Panc1 (cell line): Measurements from ENCODE around the gene CCDC77. TPM values are rescaled to one million over a fixed set of nuclear protein-coding genes. Genes with fewer than 3 reads are reported as not detected.

Experiments used
- ATAC-seq: fragments of 200-7000 bp; cut with Tn5 transposase; 2 replicates; pipeline ENCODE4 v1.9.1; 2020; ENCODE audit warnings: mild to moderate bottlenecking, moderate library complexity
- BruUV-seq: library from RNA; stranded (reverse); fragments of 400-500 nt; replicated peaks from 2 replicates; lab custom pipeline; 2021; lab: Mats Ljungman, UMichigan
- CTCF ChIA-PET: fragments of 300-600 bp; sonication (Branson Sonifier 250); formaldehyde crosslinking; loops from one replicate; lab custom pipeline; 2022; ENCODE audit warnings: antibody characterized with exemption; lab: Charles Lee
- POLR2A ChIA-PET: fragments of 300-600 bp; sonication (Branson Sonifier 250); formaldehyde crosslinking; loops from one replicate; lab custom pipeline; 2022; ENCODE audit warnings: antibody characterized with exemption; lab: Charles Lee
- DNase-seq: peaks from one replicate; pipeline ENCODE4 v3.0.0-alpha.2; 2010; ENCODE audit warnings: low read depth, low spot score
- H3K27ac ChIP-seq: 2 replicates; pipeline ENCODE4 v1.5.1; 2011; ENCODE audit warnings: mild to moderate bottlenecking, low read length, inconsistent platforms
- H3K27me3 ChIP-seq: fragments of 200-500 bp; sonication (Bioruptor generic); 2 replicates; pipeline ENCODE4 v1.6.0; 2014; ENCODE audit warnings: low read length, inconsistent platforms; ENCODE audit not compliant: control insufficient read depth, insufficient read depth
- H3K36me3 ChIP-seq: fragments of 200-500 bp; sonication (Bioruptor generic); 2 replicates; pipeline ENCODE4 v1.5.1; 2014; ENCODE audit warnings: inconsistent platforms, mild to moderate bottlenecking, low read length, moderate library complexity; ENCODE audit not compliant: control insufficient read depth, insufficient read depth
- H3K4me1 ChIP-seq: 2 replicates; pipeline ENCODE4 v1.5.1; 2011; ENCODE audit warnings: inconsistent platforms, mild to moderate bottlenecking, low read length, moderate library complexity; ENCODE audit not compliant: control insufficient read depth, insufficient read depth
- H3K4me3 ChIP-seq, 2 experiments: 2 replicates each; pipeline ENCODE4 v1.5.1; 2011 to 2012; ENCODE audit warnings: low read depth in 2 of 2, low read length in 2 of 2, mild to moderate bottlenecking in 2 of 2, inconsistent platforms in 1 of 2, moderate library complexity in 1 of 2
- H3K9me3 ChIP-seq: fragments of 200-500 bp; sonication (Bioruptor generic); 2 replicates; pipeline ENCODE4 v1.5.1; 2014; ENCODE audit warnings: low read depth, mild to moderate bottlenecking, inconsistent platforms, low read length, moderate library complexity; ENCODE audit not compliant: control insufficient read depth, insufficient read depth
- CTCF ChIP-seq: fragments of 450-650 bp; IDR thresholded peaks from 2 replicates; pipeline ENCODE4 v1.5.1; 2017; ENCODE audit warnings: mild to moderate bottlenecking
- POLR2AphosphoS5 ChIP-seq: IDR thresholded peaks from 2 replicates; pipeline ENCODE4 v1.6.1; 2012; ENCODE audit warnings: mild to moderate bottlenecking, low read depth, low read length, moderate library complexity
- REST ChIP-seq, 2 experiments: IDR thresholded peaks; 2 replicates each; pipeline ENCODE4 v1.6.1; 2011 to 2012; ENCODE audit warnings: low read depth in 2 of 2, control low read depth in 1 of 2, low read length in 1 of 2, mild to moderate bottlenecking in 1 of 2, moderate library complexity in 1 of 2; ENCODE audit not compliant: insufficient read depth in 1 of 2
- SIN3A ChIP-seq: IDR thresholded peaks from 2 replicates; pipeline ENCODE4 v1.6.1; 2012; ENCODE audit warnings: low read depth, mild to moderate bottlenecking, low read length, moderate library complexity, borderline replicate concordance; ENCODE audit not compliant: insufficient read depth
- TCF7L2 ChIP-seq: IDR thresholded peaks from 2 replicates; pipeline ENCODE4 v1.6.1; 2011; ENCODE audit warnings: mild to moderate bottlenecking, low read depth, low read length, inconsistent platforms
- in situ Hi-C: cut with HindIII; loops from 2 replicates; pipeline ENCODE4 v1.10.0; 2016; ENCODE audit warnings: low sequenced_read_pairs, low pct_unique_long_range_greater_than_20kb
- intact Hi-C: fragments of 100-400 bp; cut with micrococcal nuclease; formaldehyde crosslinking; loops from one replicate; pipeline ENCODE4 v1.10.0; 2022; ENCODE audit not compliant: unreplicated experiment
- total RNA-seq: library from RNA; stranded (reverse); gene quantifications from one replicate; pipeline ENCODE4 v1.2.1, GENCODE V29; 2021; ENCODE audit not compliant: unreplicated experiment

The CCDC77 gene
- total RNA-seq, 1 experiment from 2014 or later, result 9.8 TPM

DNA sequence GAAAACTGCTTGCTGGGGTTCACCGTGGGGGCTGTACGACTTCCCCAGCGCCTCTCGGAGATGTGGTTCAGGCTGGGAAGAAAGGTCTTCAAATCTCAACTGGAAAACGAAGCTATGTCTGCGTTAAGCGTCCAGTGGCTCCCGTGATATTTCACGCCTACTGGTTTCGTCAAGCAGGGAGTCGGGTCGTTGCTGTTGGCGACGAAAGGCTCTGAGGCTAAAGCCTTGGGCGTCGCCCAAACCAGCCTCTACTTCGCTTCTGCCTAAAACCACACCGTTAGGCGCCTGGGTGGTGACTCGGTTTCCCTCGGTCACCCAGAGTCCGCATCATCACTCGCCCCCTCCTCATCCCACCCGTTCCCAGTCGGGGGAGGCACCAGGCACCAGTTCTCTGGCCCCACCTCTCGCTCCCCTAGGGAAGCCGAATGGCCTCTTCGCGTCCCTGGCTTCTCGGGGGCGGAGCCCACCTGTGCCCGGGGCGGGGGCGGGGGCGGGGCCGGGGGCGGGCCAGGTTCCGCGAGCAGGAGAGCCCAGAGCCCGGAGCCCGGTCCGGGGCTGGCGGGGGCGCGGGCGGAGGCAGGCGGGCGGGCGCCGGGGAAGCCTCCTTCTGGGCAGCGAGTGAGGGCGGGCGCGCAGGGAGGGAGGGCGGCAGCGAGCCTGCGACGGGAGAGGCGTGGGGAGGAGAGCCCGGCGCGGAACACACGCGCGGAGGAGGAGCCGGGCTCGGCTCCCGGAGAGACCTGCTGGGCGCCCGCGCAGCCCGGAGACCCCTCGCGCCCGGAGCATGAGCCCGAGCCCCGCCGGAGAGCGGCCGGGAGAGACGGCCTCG is 58.2 kb downstream of the CCDC77 start, which contains the start of gene B4GALNT3:
TSS of gene B4GALNT3 (plus strand) at position 510 of the 829 bp plus-strand sequence. CDS start 438 bp downstream, outside the sequence.
- POLR2A ChIA-PET, result no interaction called here
- no TSS peak for BruUV-seq
- H3K4me1 ChIP-seq, result no peaks in the 10 kb centered on the region; the same call in 1 of the 2 replicates
- no peak within 1 kb of the TSS for H3K27ac ChIP-seq
- intact Hi-C loops, result no loop called here
- no peaks in the 10 kb centered on the region for H3K9me3 ChIP-seq
- ATAC-seq (peak; percentile 82), DNase-seq (no peak)
- no peaks in the 10 kb centered on the region for H3K36me3 ChIP-seq
- in situ Hi-C loops, result no loop called here
- CTCF ChIA-PET, result no interaction called here
- H3K4me3 ChIP-seq, result peak within 1 kb of the TSS; percentile 40 to 58
- H3K27me3 ChIP-seq, result peaks cover 10% of the 10 kb centered on the region
- no peak for TF ChIP-seq POLR2AphosphoS5
- TF ChIP-seq SIN3A, result no peak

- in situ Hi-C loops (no loop called here), intact Hi-C loops (no loop called here)
- Histone ChIP-seq H3K27ac (no peak overlapping the region), H3K9me3 (no peaks in the 10 kb centered on the region), H3K4me3 (peak overlapping the region; percentile 37 to 40), H3K36me3 (no peaks in the 10 kb centered on the region), H3K27me3 (peaks cover 10% of the 10 kb centered on the region), H3K4me1 (no peaks in the 10 kb centered on the region; the same call in 1 of the 2 replicates)
- ATAC-seq (peak; percentile 72), DNase-seq (no peak)
- ChIA-PET POLR2A (no interaction called here), CTCF (no interaction called here)
- no TSS peak for BruUV-seq
- TF ChIP-seq REST (IDR thresholded peaks at IDR 0.05; ENCODE audit: insufficient read depth in 1 of 2, low read depth in 2 of 2, low read length in 1 of 2), result no peak
- no peak for TF ChIP-seq SIN3A
- no peak for TF ChIP-seq CTCF
- no peak for TF ChIP-seq POLR2AphosphoS5
- no peak for TF ChIP-seq TCF7L2
These were observed 59.1 kb downstream of the CCDC77 start for GRCh38 chr12:460261-461230.
